ENCODE results near the gene RARA.

DNA sequence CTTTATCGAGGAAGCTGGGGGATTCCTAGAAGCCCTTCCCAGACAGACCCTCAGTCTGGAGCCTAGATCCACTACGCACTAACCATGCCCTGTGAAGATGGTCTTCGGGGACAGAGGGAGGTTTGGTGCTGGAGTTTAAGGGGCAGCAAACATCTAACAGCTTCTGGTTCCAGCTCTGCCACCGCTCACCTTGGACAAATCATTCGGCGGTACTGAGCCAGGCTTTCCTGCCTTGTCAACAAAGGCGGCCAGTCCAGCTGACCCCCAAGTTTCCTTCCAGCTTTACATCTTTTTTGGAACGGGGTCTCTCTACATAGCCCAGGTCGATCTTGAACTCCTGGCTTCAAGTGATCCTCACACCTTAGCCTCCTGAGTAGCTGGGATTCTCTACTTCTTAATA lies 55.9 kb downstream of the RARA start:
- TF ChIP-seq, protein P1, sequence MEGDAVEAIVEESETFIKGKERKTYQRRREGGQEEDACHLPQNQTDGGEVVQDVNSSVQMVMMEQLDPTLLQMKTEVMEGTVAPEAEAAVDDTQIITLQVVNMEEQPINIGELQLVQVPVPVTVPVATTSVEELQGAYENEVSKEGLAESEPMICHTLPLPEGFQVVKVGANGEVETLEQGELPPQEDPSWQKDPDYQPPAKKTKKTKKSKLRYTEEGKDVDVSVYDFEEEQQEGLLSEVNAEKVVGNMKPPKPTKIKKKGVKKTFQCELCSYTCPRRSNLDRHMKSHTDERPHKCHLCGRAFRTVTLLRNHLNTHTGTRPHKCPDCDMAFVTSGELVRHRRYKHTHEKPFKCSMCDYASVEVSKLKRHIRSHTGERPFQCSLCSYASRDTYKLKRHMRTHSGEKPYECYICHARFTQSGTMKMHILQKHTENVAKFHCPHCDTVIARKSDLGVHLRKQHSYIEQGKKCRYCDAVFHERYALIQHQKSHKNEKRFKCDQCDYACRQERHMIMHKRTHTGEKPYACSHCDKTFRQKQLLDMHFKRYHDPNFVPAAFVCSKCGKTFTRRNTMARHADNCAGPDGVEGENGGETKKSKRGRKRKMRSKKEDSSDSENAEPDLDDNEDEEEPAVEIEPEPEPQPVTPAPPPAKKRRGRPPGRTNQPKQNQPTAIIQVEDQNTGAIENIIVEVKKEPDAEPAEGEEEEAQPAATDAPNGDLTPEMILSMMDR (IDR thresholded peaks at IDR 0.05): no peak
- TF ChIP-seq POLR2A (IDR thresholded peaks at IDR 0.05): no peak
